Testis (tissue), 5 donors: ENCODE results near the gene CMPK1. TPM values are rescaled to one million over a fixed set of nuclear protein-coding genes. Genes with fewer than 3 reads are reported as not detected.
"Not testable (repeated sequence)": the region's sequence is repeated elsewhere in the genome, so short reads cannot be mapped to it uniquely, and the experiment has no call there.

Experiments
- DNase-seq: peaks from one replicate; pipeline ENCODE4 v3.0.0-alpha.2; 2019
- H3K27ac ChIP-seq, 2 donors: fragments of 200-600 bp; sonication (generic); one replicate each; pipeline ENCODE4 v1.5.1; 2019
- H3K27me3 ChIP-seq: fragments of 200-600 bp; sonication (generic); one replicate; pipeline ENCODE4 v1.5.1; 2019
- H3K36me3 ChIP-seq: fragments of 200-600 bp; sonication (generic); one replicate; pipeline ENCODE4 v1.5.1; 2017; ENCODE audit warnings: low read depth; ENCODE audit errors: missing control alignments
- H3K4me1 ChIP-seq: fragments of 200-600 bp; sonication (generic); one replicate; pipeline ENCODE4 v1.5.1; 2019
- H3K4me3 ChIP-seq, 2 donors: fragments of 200-600 bp; sonication (generic); one replicate each; pipeline ENCODE4 v1.5.1; 2017 to 2019
- H3K9me3 ChIP-seq: fragments of 200-600 bp; sonication (generic); one replicate; pipeline ENCODE4 v1.5.1; 2017
- POLR2A ChIP-seq: fragments of 450-650 bp; IDR thresholded peaks from one replicate; pipeline ENCODE4 v1.6.1; 2017; ENCODE audit warnings: antibody characterized with exemption, mild to moderate bottlenecking, moderate library complexity
- WGBS, 2 donors: methylation state at CpG; one replicate each; pipeline ENCODE4 v1.1.5; 2018; 5-methylcytosine and 5-hydroxymethylcytosine counted together
- intact Hi-C: fragments of 100-400 bp; cut with DNase I; formaldehyde crosslinking; loops from one replicate; pipeline ENCODE4 v1.15.1; 2023; ENCODE audit warnings: low total_unique reads
- long read RNA-seq, 2 donors: transcript quantifications; one replicate each; lab custom pipeline, GENCODE V29; 2026
- polyA plus RNA-seq: library from polyadenylated mRNA; stranded (reverse); fragments of 350-450 nt; fragmentation: Illumina TruSeq; extraction: RNeasy Lipid Tissue Mini Kit (QIAGEN cat#74804); gene quantifications from one replicate; pipeline ENCODE4 v1.2.3, GENCODE V29; 2014; ENCODE audit warnings: low read depth, low replicate concordance; ENCODE audit not compliant: insufficient read depth
- total RNA-seq, 2 donors: library from RNA; depleted of rRNA; stranded (reverse); fragments of >200 nt; gene quantifications; one replicate each; pipeline ENCODE4 v1.2.3, GENCODE V29; 2016
- TF ChIP-seq, protein P1 (sequence below), 3 experiments: fragments of 450-650 bp in 2 of 3; fragments of 200-600 bp in 1 of 3; sonication (generic) in 1 of 3; IDR thresholded peaks; one replicate each; pipeline ENCODE4 v1.5.1; 2016 to 2019; ENCODE audit warnings: antibody characterized with exemption in 3 of 3, mild to moderate bottlenecking in 2 of 3, moderate library complexity in 1 of 3

Gene CMPK1, protein sequence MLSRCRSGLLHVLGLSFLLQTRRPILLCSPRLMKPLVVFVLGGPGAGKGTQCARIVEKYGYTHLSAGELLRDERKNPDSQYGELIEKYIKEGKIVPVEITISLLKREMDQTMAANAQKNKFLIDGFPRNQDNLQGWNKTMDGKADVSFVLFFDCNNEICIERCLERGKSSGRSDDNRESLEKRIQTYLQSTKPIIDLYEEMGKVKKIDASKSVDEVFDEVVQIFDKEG
- 10 to 100 TPM; 35.1 to 37.0 TPM for total RNA-seq
- 36.1 TPM for polyA plus RNA-seq
- long read RNA-seq, donor 1, transcript CMPK1-203 (6 exons, 2,930 nt) = major isoform, 27 of 52 reads
- long read RNA-seq, donor 1, partial matches to known transcripts = 24 of 52 reads
- long read RNA-seq, donor 1, other reads (novel, unspliced or antisense) = 0 of 52 reads
- long read RNA-seq, donor 2, transcript CMPK1-203 (6 exons, 2,930 nt) = major isoform, 29 of 30 reads
- long read RNA-seq, donor 2, partial matches to known transcripts = 0 of 30 reads
- long read RNA-seq, donor 2, other reads (novel, unspliced or antisense) = 0 of 30 reads

DNA sequence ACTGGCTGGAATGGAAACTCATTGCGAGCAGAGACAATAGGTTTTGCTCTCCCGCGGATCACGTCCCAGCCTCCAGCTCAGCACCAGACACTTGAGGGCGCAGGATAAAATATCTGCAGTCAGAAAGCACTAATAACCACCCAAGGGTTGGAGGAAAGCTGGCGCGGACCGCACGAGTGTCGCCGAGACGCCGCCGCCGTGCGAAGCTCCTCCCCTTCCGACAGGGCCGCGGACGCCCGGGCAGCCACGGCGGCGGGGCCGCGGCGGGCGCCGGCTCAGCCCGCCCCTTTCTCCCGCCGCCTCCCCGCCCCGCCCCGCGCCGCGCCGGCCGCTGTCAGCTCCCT is at the start of gene CMPK1:
TSS of gene CMPK1 (plus strand) at position 213 of the 344 bp plus-strand sequence. CDS start 156 bp downstream, outside the sequence.
- peak; percentile 85 for DNase-seq
- Histone ChIP-seq H3K36me3 (no peaks in the 10 kb centered on the region), H3K27ac (peak within 1 kb of the TSS; percentile 94 to 99), H3K27me3 (no peaks in the 10 kb centered on the region), H3K9me3 (no peaks in the 10 kb centered on the region), H3K4me1 (peaks cover 22% of the 10 kb centered on the region), H3K4me3 (peak within 1 kb of the TSS; percentile 90 to 92)
- WGBS, 2 donors = 0 to 1% methylated on average over 17 to 20 of the region's 40 CpGs
- intact Hi-C loops = no loop called here
- TF ChIP-seq POLR2A = no peak
- TF ChIP-seq, protein P1, sequence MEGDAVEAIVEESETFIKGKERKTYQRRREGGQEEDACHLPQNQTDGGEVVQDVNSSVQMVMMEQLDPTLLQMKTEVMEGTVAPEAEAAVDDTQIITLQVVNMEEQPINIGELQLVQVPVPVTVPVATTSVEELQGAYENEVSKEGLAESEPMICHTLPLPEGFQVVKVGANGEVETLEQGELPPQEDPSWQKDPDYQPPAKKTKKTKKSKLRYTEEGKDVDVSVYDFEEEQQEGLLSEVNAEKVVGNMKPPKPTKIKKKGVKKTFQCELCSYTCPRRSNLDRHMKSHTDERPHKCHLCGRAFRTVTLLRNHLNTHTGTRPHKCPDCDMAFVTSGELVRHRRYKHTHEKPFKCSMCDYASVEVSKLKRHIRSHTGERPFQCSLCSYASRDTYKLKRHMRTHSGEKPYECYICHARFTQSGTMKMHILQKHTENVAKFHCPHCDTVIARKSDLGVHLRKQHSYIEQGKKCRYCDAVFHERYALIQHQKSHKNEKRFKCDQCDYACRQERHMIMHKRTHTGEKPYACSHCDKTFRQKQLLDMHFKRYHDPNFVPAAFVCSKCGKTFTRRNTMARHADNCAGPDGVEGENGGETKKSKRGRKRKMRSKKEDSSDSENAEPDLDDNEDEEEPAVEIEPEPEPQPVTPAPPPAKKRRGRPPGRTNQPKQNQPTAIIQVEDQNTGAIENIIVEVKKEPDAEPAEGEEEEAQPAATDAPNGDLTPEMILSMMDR (IDR thresholded peaks at IDR 0.05) = no peak

DNA sequence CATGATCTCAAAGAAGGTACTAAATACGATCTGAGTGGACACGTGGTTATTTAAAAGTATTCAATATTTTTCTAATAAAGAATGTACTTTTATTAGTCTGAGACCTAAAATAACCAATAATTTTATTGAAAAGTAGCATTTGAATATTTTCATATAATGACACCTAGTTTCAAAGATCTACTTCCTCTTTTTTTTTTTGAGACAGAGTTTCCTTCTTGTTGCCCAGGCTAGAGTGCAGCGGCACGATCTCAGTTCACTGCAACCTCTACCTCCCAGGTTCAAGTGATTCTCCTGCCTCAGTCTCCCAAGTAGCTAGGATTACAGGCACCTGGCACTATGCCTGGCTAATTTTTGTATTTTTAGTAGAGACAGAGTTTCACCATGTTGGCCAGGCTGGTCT is 45.5 kb upstream of the CMPK1 start:
- H3K36me3 ChIP-seq, H3K27me3 ChIP-seq, DNase-seq, H3K9me3 ChIP-seq, intact Hi-C loops, H3K4me1 ChIP-seq, H3K27ac ChIP-seq, H3K4me3 ChIP-seq: not testable (repeated sequence)
- 92 to 93% methylated on average over 4 of the region's 4 CpGs for WGBS, 2 donors

DNA sequence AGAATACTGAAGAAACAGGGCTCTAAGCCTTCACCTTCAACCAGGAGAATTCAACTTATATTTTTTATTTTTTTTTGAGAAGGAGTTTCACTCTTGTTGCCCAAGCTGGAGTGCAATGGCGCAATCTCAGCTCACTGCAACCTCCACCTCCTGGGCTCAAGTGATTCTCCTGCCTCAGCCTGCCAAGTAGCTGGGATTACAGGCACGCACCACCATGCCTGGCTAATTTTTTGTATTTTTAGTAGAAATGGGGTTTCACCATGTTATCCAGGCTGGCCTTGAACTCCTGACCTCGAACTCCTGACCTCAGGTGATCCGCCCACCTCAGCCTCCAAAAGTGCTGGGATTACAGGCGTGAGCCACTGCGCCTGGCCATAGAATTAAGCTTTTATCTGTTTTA is 38.7 kb upstream of the CMPK1 start:
- H3K27ac ChIP-seq, H3K9me3 ChIP-seq, H3K4me3 ChIP-seq, H3K27me3 ChIP-seq, H3K4me1 ChIP-seq, H3K36me3 ChIP-seq, DNase-seq, intact Hi-C loops: not testable (repeated sequence)
- WGBS, 2 donors = 96 to 98% methylated on average over 6 of the region's 6 CpGs

DNA sequence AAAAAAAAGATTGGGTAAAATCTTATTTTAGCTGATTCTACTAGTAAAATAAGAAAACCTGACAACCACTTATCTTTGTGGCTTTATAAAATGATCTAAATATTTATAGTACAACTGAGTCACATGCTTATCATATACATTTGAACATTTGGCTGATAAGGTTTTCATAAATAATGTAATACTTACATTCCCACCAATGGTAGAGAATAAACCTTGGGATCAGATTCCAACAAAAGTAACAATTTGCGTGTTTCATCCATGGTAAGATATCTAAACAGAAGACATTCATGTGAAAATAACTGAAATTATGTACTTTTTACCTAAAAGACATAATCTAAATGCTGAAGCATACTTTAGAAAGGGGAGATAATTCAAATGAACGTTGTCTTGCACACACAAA is 38.0 kb upstream of the CMPK1 start:
- WGBS, 2 donors = 75 to 82% methylated on average over 2 of the region's 2 CpGs
- TF ChIP-seq, protein P1 (IDR thresholded peaks at IDR 0.05) = no peak
- no peak for TF ChIP-seq POLR2A

DNA sequence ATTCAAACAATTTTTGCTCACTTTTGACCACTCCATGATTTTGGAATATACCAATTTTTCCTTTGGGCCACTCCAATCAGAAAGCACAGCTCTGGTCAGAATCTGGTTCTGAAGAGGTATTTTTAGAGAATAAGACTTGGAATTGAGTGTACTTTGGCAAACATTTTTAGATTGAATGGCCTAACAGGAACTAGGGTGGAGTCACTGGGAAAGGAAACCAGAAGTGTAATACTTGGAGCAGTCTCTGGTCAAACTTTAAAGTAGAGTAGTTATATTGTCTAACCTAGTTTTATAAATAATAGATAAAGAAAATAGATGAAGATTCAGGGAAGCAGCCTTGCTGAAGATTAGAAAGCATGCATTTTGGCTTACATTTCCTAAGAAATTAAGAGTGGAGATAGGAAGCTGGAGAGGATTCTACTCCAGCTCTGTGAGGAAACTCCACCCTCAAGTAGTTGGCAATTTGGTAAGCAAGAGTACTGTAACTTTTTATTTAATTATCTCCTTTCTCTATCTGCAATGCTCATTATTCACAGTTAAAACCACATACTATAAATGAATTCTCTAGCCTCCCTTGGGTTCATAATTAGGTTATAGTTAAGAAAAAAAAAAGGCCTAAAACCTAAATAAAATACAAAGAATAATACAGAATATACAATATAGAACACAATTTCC is 35.4 kb upstream of the CMPK1 start:
- TF ChIP-seq POLR2A = no peak
- TF ChIP-seq, protein P1 (IDR thresholded peaks at IDR 0.05) = no peak
- intact Hi-C loops = no loop called here
- H3K27ac ChIP-seq = no peak overlapping the region

More for the DNA sequence above, 38.0 kb upstream of the CMPK1 start:
- Histone ChIP-seq H3K27me3 (no peaks in the 10 kb centered on the region), H3K4me1 (no peaks in the 10 kb centered on the region), H3K27ac (no peak overlapping the region), H3K9me3 (no peaks in the 10 kb centered on the region), H3K4me3 (no peak overlapping the region), H3K36me3 (no peaks in the 10 kb centered on the region)
- no peak for DNase-seq
- intact Hi-C loops = no loop called here

More for the DNA sequence above, 35.4 kb upstream of the CMPK1 start:
- DNase-seq = no peak
- no peaks in the 10 kb centered on the region for H3K9me3 ChIP-seq
- H3K27me3 ChIP-seq = no peaks in the 10 kb centered on the region
- H3K4me3 ChIP-seq = no peak overlapping the region
- no peaks in the 10 kb centered on the region for H3K4me1 ChIP-seq
- no peaks in the 10 kb centered on the region for H3K36me3 ChIP-seq
